ENCODE results near the gene ARMH3.

ARMH3 gene

GRCh38 chr10:102055647-102056419, at the start of gene ARMH3:
ARMH3 (minus strand) TSS chr10:102056173; CDS start chr10:102040114, 16,059 bp downstream.
- peaks cover 46% of the 10 kb centered on the region for H3K79me2 ChIP-seq (ENCODE audit: low read length)

GRCh38 chr10:102102421-102102820, 46.4 kb upstream of the ARMH3 start:
- DNase-seq, result no peak
- H3K79me2 ChIP-seq (ENCODE audit: low read length), result no peaks in the 10 kb centered on the region
- no peak overlapping the region for H3K9ac ChIP-seq (ENCODE audit: low read length)
- H2AFZ ChIP-seq (ENCODE audit: low read length), result no peak overlapping the region
- no peaks in the 10 kb centered on the region for H3K36me3 ChIP-seq (replicated peaks; ENCODE audit: insufficient read depth, low read length)
- no peaks in the 10 kb centered on the region for H3K4me1 ChIP-seq (ENCODE audit: low read length)
- TF ChIP-seq EZH2phosphoT487 (IDR thresholded peaks at IDR 0.05; ENCODE audit: low read length) (no peak), EZH2 (optimal IDR thresholded peaks at IDR 0.05; ENCODE audit: low read depth, low read length) (no peak), CTCF (IDR thresholded peaks at IDR 0.05; ENCODE audit: low read length) (no peak)
- H3K9me3 ChIP-seq (replicated peaks; ENCODE audit: insufficient read depth, low read length), result no peaks in the 10 kb centered on the region
- H3K27me3 ChIP-seq (replicated peaks; ENCODE audit: insufficient read depth, low read length), result no peaks in the 10 kb centered on the region
- H3K4me2 ChIP-seq (ENCODE audit: low read depth, low read length), result no peak overlapping the region
- H3K4me3 ChIP-seq (ENCODE audit: low read length), result no peak overlapping the region
- no peaks in the 10 kb centered on the region for H3F3A ChIP-seq (ENCODE audit: insufficient read depth, low read length)
- no peaks in the 10 kb centered on the region for H4K20me1 ChIP-seq (ENCODE audit: insufficient read depth, low read length)
- H3K27ac ChIP-seq (ENCODE audit: low read length), result no peak overlapping the region
- no peaks in the 10 kb centered on the region for H3K9me2 ChIP-seq (replicated peaks; ENCODE audit: insufficient read depth, low read length)

More at GRCh38 chr10:102055647-102056419, at the start of gene ARMH3:
- Histone ChIP-seq H3K4me3 (ENCODE audit: low read length) (peak within 1 kb of the TSS; percentile 86), H3K9ac (ENCODE audit: low read length) (peak within 1 kb of the TSS; percentile 68), H4K20me1 (ENCODE audit: insufficient read depth, low read length) (no peaks in the 10 kb centered on the region), H3K4me2 (ENCODE audit: low read depth, low read length) (peak within 1 kb of the TSS; percentile 81), H3F3A (ENCODE audit: insufficient read depth, low read length) (no peaks in the 10 kb centered on the region), H3K27me3 (replicated peaks; ENCODE audit: insufficient read depth, low read length) (no peaks in the 10 kb centered on the region), H3K9me3 (replicated peaks; ENCODE audit: insufficient read depth, low read length) (no peaks in the 10 kb centered on the region), H3K9me2 (replicated peaks; ENCODE audit: insufficient read depth, low read length) (no peaks in the 10 kb centered on the region), H3K27ac (ENCODE audit: low read length) (peak within 1 kb of the TSS; percentile 38; the same call in 1 of the 2 replicates), H2AFZ (ENCODE audit: low read length) (peak within 1 kb of the TSS; percentile 61), H3K4me1 (ENCODE audit: low read length) (no peaks in the 10 kb centered on the region), H3K36me3 (replicated peaks; ENCODE audit: insufficient read depth, low read length) (no peaks in the 10 kb centered on the region)
- peak; percentile 97 for DNase-seq
- TF ChIP-seq CTCF (IDR thresholded peaks at IDR 0.05; ENCODE audit: low read length), result no peak
- no peak for TF ChIP-seq EZH2phosphoT487 (IDR thresholded peaks at IDR 0.05; ENCODE audit: low read length)
- TF ChIP-seq EZH2 (optimal IDR thresholded peaks at IDR 0.05; ENCODE audit: low read depth, low read length), result no peak

- Histone ChIP-seq H3F3A (ENCODE audit: insufficient read depth, low read length) (no peaks in the 10 kb centered on the region), H2AFZ (ENCODE audit: low read length) (no peak overlapping the region), H3K4me2 (ENCODE audit: low read depth, low read length) (no peak overlapping the region), H3K4me1 (ENCODE audit: low read length) (no peaks in the 10 kb centered on the region), H3K27ac (ENCODE audit: low read length) (no peak overlapping the region), H3K36me3 (replicated peaks; ENCODE audit: insufficient read depth, low read length) (no peaks in the 10 kb centered on the region), H3K4me3 (ENCODE audit: low read length) (no peak overlapping the region), H3K9ac (ENCODE audit: low read length) (no peak overlapping the region), H4K20me1 (ENCODE audit: insufficient read depth, low read length) (no peaks in the 10 kb centered on the region), H3K9me2 (replicated peaks; ENCODE audit: insufficient read depth, low read length) (no peaks in the 10 kb centered on the region), H3K9me3 (replicated peaks; ENCODE audit: insufficient read depth, low read length) (no peaks in the 10 kb centered on the region), H3K79me2 (ENCODE audit: low read length) (no peaks in the 10 kb centered on the region), H3K27me3 (replicated peaks; ENCODE audit: insufficient read depth, low read length) (no peaks in the 10 kb centered on the region)
- TF ChIP-seq EZH2 (optimal IDR thresholded peaks at IDR 0.05; ENCODE audit: low read depth, low read length) (no peak), CTCF (IDR thresholded peaks at IDR 0.05; ENCODE audit: low read length) (no peak), EZH2phosphoT487 (IDR thresholded peaks at IDR 0.05; ENCODE audit: low read length) (no peak)
- no peak for DNase-seq
These were observed 45.2 kb upstream of the ARMH3 start for GRCh38 chr10:102101152-102101551.
